Measurements from ENCODE around the gene HIPK1. TPM values are rescaled to one million over a fixed set of nuclear protein-coding genes. Genes with fewer than 3 reads are reported as not detected.

Gene HIPK1
- total and polyA plus RNA-seq, 8 donors, result 6.8 to 42.1 (median 28.9) TPM

GRCh38 chr1:113895098-113895497, 34.0 kb upstream of the HIPK1 start:
- Histone ChIP-seq H3K4me3 (no peak overlapping the region), H3K4me1 (no peaks in the 10 kb centered on the region), H3K9me3 (no peaks in the 10 kb centered on the region), H3K36me3 (peaks cover 0 to 26% (median 7%) of the 10 kb centered on the region in 3 donors), H3K27me3 (no peaks in the 10 kb centered on the region), H3K27ac (no peak overlapping the region)
- DNase-seq (no peak), FAIRE-seq (no peak), ATAC-seq (no peak)
- intact Hi-C loops (cut with DNase I), result no loop called here
- TF ChIP-seq, protein P1, sequence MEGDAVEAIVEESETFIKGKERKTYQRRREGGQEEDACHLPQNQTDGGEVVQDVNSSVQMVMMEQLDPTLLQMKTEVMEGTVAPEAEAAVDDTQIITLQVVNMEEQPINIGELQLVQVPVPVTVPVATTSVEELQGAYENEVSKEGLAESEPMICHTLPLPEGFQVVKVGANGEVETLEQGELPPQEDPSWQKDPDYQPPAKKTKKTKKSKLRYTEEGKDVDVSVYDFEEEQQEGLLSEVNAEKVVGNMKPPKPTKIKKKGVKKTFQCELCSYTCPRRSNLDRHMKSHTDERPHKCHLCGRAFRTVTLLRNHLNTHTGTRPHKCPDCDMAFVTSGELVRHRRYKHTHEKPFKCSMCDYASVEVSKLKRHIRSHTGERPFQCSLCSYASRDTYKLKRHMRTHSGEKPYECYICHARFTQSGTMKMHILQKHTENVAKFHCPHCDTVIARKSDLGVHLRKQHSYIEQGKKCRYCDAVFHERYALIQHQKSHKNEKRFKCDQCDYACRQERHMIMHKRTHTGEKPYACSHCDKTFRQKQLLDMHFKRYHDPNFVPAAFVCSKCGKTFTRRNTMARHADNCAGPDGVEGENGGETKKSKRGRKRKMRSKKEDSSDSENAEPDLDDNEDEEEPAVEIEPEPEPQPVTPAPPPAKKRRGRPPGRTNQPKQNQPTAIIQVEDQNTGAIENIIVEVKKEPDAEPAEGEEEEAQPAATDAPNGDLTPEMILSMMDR (IDR thresholded peaks at IDR 0.05), result no peak
- 92 to 93% methylated on average over 6 of the region's 6 CpGs for WGBS, 2 donors

DNA sequence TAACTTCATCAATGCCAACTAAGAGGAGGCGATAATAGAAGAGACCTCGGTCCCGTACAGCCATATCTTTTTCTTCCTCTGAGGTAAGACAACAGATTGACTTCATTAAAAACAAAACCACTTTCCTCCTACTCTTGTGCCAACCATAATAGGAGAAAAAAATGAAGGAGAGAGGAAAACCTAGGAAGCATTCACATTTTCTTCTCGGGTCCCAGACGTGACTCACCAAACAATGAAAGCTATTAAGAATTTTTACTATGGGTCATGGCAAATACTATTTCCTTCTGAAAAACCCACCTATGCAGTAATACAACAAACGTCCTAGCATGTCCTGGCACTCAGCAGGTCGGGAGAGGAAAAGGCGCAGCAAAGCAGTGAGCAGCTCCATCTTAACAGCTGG, 33.2 kb upstream of the HIPK1 start:
- 94 to 95% methylated on average over 8 of the region's 8 CpGs for WGBS, 2 donors
- Histone ChIP-seq H3K4me1 (no peaks in the 10 kb centered on the region), H3K27ac (no peak overlapping the region), H3K36me3 (peaks cover 0 to 28% (median 7%) of the 10 kb centered on the region in 3 donors), H3K9me3 (no peaks in the 10 kb centered on the region), H3K27me3 (no peaks in the 10 kb centered on the region), H3K4me3 (no peak overlapping the region)
- DNase-seq (no peak), ATAC-seq (no peak), FAIRE-seq (no peak)
- TF ChIP-seq, protein P1 (IDR thresholded peaks at IDR 0.05), result no peak
- intact Hi-C loops (cut with DNase I), result no loop called here

DNA sequence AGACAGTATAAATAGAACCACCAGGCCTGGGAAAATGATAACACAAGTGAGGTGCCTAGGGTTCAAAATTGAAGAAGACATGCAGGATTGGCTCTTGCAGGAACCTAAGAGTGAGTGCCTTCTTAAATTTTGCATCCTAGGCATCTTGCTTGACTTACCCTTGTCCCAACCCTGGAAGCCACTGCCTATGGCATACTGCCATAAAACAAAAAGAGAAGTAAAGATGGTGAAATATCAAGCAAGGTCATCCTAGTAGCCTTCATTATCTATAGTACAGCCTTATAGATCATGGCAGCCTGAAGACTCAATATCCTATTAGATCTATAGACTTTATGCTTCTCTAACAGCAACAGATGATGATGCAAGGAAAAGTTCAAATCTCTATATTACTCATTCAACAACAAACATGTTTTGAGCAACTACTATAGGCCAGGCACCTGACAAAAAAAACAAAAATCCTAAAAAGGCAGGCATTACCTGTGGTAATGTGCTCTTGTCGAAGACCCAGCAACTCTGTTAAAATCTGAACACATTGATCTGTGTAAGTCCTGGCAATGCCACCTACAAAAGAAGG, 30.8 kb upstream of the HIPK1 start:
- ATAC-seq (no peak), FAIRE-seq (no peak), DNase-seq (no peak)
- H3K9me3 ChIP-seq, result no peaks in the 10 kb centered on the region
- peaks cover under 1 to 4% (median 1%) of the 10 kb centered on the region in 3 donors for H3K4me1 ChIP-seq
- TF ChIP-seq, protein P1 (IDR thresholded peaks at IDR 0.05), result no peak
- intact Hi-C loops (cut with DNase I), result no loop called here
- 94 to 95% methylated on average over 1 of the region's 1 CpG for WGBS, 2 donors
- peaks cover 0 to 28% (median 7%) of the 10 kb centered on the region in 3 donors for H3K36me3 ChIP-seq
- H3K27ac ChIP-seq, result no peak overlapping the region
- no peak overlapping the region for H3K4me3 ChIP-seq
- H3K27me3 ChIP-seq, result no peaks in the 10 kb centered on the region

DNA sequence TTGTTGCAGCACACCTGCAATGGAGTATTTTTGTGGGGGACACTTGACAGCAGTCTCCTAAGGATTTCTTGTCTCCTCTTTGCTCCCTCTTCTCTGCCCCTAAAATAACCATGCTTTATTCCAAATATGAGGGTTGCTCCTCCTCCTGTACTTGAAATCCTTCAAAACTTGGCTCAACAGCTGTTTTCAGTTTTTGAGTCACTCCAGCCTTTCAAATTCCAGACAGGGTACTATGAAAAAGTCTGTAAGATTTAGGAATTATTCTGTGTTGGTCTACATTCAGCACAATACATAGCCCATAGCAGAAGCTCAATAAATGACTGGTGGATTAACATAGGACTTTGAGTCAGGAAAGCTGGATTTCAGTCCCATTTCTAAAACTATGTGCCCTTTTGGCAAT, 30.0 kb upstream of the HIPK1 start:
- ATAC-seq, result no peak
- FAIRE-seq, result no peak
- H3K4me1 ChIP-seq, result peaks cover 4 to 9% (median 6%) of the 10 kb centered on the region in 3 donors
- H3K36me3 ChIP-seq, result peaks cover 0 to 28% (median 7%) of the 10 kb centered on the region in 3 donors
- TF ChIP-seq, protein P1 (IDR thresholded peaks at IDR 0.05), result no peak
- no peaks in the 10 kb centered on the region for H3K9me3 ChIP-seq
- H3K27me3 ChIP-seq, result no peaks in the 10 kb centered on the region
- H3K4me3 ChIP-seq, result no peak overlapping the region
- intact Hi-C loops (cut with DNase I), result no loop called here
- no peak overlapping the region for H3K27ac ChIP-seq
- DNase-seq, result no peak

DNA sequence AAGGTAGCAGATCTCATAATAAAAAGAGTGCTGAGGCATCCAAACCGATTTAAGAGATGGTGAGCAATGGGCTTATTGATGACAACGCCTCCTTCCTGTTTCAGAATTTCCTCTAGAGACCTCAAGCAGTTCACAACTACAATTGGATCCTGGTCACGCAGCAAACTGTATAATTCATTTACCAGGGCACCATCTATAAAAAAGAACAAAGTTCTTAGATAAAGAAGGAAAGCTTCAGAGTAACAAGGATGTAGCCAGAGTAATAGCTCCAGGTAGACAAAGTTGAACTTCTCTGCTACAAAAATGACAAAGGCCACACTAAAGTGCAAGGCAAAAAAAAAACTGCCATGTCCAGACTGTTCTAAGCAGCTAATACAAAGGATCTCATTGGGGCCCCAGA, 27.9 kb upstream of the HIPK1 start:
- ATAC-seq (no peak), FAIRE-seq (no peak), DNase-seq (no peak)
- H3K4me1 ChIP-seq, result peaks cover 4 to 14% (median 6%) of the 10 kb centered on the region in 3 donors
- no peaks in the 10 kb centered on the region for H3K27me3 ChIP-seq
- H3K27ac ChIP-seq, result no peak overlapping the region
- H3K9me3 ChIP-seq, result no peaks in the 10 kb centered on the region
- no peak overlapping the region for H3K4me3 ChIP-seq
- intact Hi-C loops (cut with DNase I), result loop anchor here in 1 of 3 donors (10.0 kb wide), 1 partner anchor 66 kb away; no protein-coding TSS in a partner anchor
- TF ChIP-seq, protein P1 (IDR thresholded peaks at IDR 0.05), result no peak
- H3K36me3 ChIP-seq, result peaks cover 0 to 23% (median 7%) of the 10 kb centered on the region in 3 donors
- 67 to 85% methylated on average over 3 of the region's 3 CpGs for WGBS, 2 donors

All from pancreas (tissue), 10 donors.